IMR-90 (cell line): Measurements from ENCODE around the gene PFDN6. TPM values are rescaled to one million over a fixed set of nuclear protein-coding genes. Genes with fewer than 3 reads are reported as not detected.

Source experiments
- ATAC-seq: fragments of 200-7000 bp; cut with Tn5 transposase; 2 replicates; pipeline ENCODE4 v1.9.1; 2020; ENCODE audit warnings: low read depth, mild to moderate bottlenecking, moderate library complexity
- BruUV-seq: library from RNA; stranded (reverse); fragments of 400-500 nt; replicated peaks from 2 replicates; lab custom pipeline; 2021; lab: Mats Ljungman, UMichigan
- CTCF ChIA-PET: fragments of 300-600 bp; formaldehyde crosslinking; extraction: SDS; loops from one replicate; lab custom pipeline; 2021; ENCODE audit warnings: antibody characterized with exemption; lab: Yijun Ruan, JAX
- POLR2A ChIA-PET: fragments of 300-600 bp; sonication (Branson Sonifier 250); formaldehyde crosslinking; loops from one replicate; lab custom pipeline; 2022; ENCODE audit warnings: antibody characterized with exemption; ENCODE audit not compliant: unreplicated experiment; lab: Charles Lee
- DNase-seq: peaks from one replicate; pipeline ENCODE4 v3.0.0; 2013
- H2AFZ ChIP-seq: replicated peaks from 2 replicates; pipeline ENCODE3; 2013; ENCODE audit warnings: low read length, mild to moderate bottlenecking; ENCODE audit not compliant: poor library complexity
- H2AK5ac ChIP-seq: 2 replicates; pipeline ENCODE4 v1.6.1; 2013; ENCODE audit warnings: low read depth, low read length, inconsistent platforms
- H2AK9ac ChIP-seq: replicated peaks from 2 replicates; pipeline ENCODE3; 2013; ENCODE audit warnings: mild to moderate bottlenecking, low read depth, low read length, moderate library complexity; ENCODE audit not compliant: poor library complexity
- H2BK120ac ChIP-seq: 2 replicates; pipeline ENCODE4 v1.6.1; 2013; ENCODE audit warnings: low read depth, low read length, inconsistent platforms
- H2BK15ac ChIP-seq: 3 replicates; pipeline ENCODE4 v1.6.1; 2013; ENCODE audit warnings: low read depth, low read length, inconsistent platforms
- H2BK20ac ChIP-seq: 2 replicates; pipeline ENCODE4 v1.6.1; 2013; ENCODE audit warnings: low read depth, mild to moderate bottlenecking, inconsistent platforms, low read length, moderate library complexity
- H2BK5ac ChIP-seq: 2 replicates; pipeline ENCODE4 v1.6.1; 2013; ENCODE audit warnings: mild to moderate bottlenecking, low read depth, low read length, inconsistent platforms; ENCODE audit not compliant: poor library complexity, severe bottlenecking
- H3K14ac ChIP-seq: replicated peaks from 2 replicates; pipeline ENCODE4 v1.6.1; 2013; ENCODE audit warnings: low read depth, low read length, inconsistent platforms
- H3K18ac ChIP-seq: 2 replicates; pipeline ENCODE4 v1.6.1; 2013; ENCODE audit warnings: low read depth, low read length, control low read depth
- H3K23ac ChIP-seq: 2 replicates; pipeline ENCODE4 v1.6.1; 2013; ENCODE audit warnings: low read depth, low read length, inconsistent platforms
- H3K27ac ChIP-seq: 2 replicates; pipeline ENCODE4 v1.5.1; 2013; ENCODE audit warnings: mild to moderate bottlenecking, control low read depth, low read length; ENCODE audit not compliant: insufficient read depth
- H3K27me3 ChIP-seq: 2 replicates; pipeline ENCODE4 v1.6.1; 2013; ENCODE audit warnings: low read length; ENCODE audit not compliant: control insufficient read depth, insufficient read depth
- H3K36me3 ChIP-seq: 2 replicates; pipeline ENCODE4 v1.6.1; 2013; ENCODE audit warnings: low read length, mixed read lengths; ENCODE audit not compliant: control insufficient read depth, insufficient read depth
- H3K4ac ChIP-seq: 2 replicates; pipeline ENCODE4 v1.6.1; 2013; ENCODE audit warnings: low read depth, low read length, inconsistent platforms
- H3K4me1 ChIP-seq: 2 replicates; pipeline ENCODE4 v1.6.1; 2013; ENCODE audit warnings: low read length, mixed read lengths; ENCODE audit not compliant: control insufficient read depth, insufficient read depth
- H3K4me2 ChIP-seq: 2 replicates; pipeline ENCODE4 v1.6.1; 2013; ENCODE audit warnings: low read depth, mild to moderate bottlenecking, control low read depth, low read length, moderate library complexity
- H3K4me3 ChIP-seq: 2 replicates; pipeline ENCODE4 v1.5.1; 2013; ENCODE audit warnings: low read depth, mild to moderate bottlenecking, control low read depth, low read length, moderate library complexity; ENCODE audit not compliant: insufficient read depth
- H3K56ac ChIP-seq: 2 replicates; pipeline ENCODE4 v1.6.1; 2013; ENCODE audit warnings: low read length, inconsistent platforms; ENCODE audit not compliant: insufficient read depth; ENCODE audit errors: extremely low read depth
- H3K79me1 ChIP-seq, 2 experiments: 2 replicates each; pipeline ENCODE4 v1.6.1; 2013; ENCODE audit warnings: low read length in 2 of 2, inconsistent platforms in 1 of 2, low read depth in 1 of 2
- H3K9ac ChIP-seq: 2 replicates; pipeline ENCODE4 v1.6.1; 2013; ENCODE audit warnings: low read depth, low read length, control low read depth
- H3K9me1 ChIP-seq: 2 replicates; pipeline ENCODE4 v1.6.1; 2013; ENCODE audit warnings: low read length, inconsistent platforms; ENCODE audit not compliant: insufficient read depth
- H3K9me3 ChIP-seq: 2 replicates; pipeline ENCODE4 v1.6.1; 2013; ENCODE audit warnings: low read length; ENCODE audit not compliant: control insufficient read depth, insufficient read depth
- H4K20me1 ChIP-seq: 2 replicates; pipeline ENCODE4 v1.6.1; 2013; ENCODE audit warnings: low read length, inconsistent platforms; ENCODE audit not compliant: insufficient read depth
- H4K5ac ChIP-seq: 2 replicates; pipeline ENCODE4 v1.6.1; 2013; ENCODE audit warnings: mild to moderate bottlenecking, low read depth, low read length, control low read depth
- H4K8ac ChIP-seq, 2 experiments: 2 replicates each; pipeline ENCODE4 v1.6.1; 2013; ENCODE audit warnings: low read depth in 2 of 2, low read length in 2 of 2, control low read depth in 1 of 2, inconsistent platforms in 1 of 2
- H4K91ac ChIP-seq: 2 replicates; pipeline ENCODE4 v1.6.1; 2013; ENCODE audit warnings: low read depth, low read length, inconsistent platforms; ENCODE audit not compliant: insufficient read depth
- BHLHE40 ChIP-seq: fragments of 150-350 bp; IDR thresholded peaks from 2 replicates; pipeline ENCODE4 v1.6.1; 2016; ENCODE audit warnings: mild to moderate bottlenecking, low read depth, low read length
- CEBPB ChIP-seq: IDR thresholded peaks from 2 replicates; pipeline ENCODE4 v1.6.1; 2012; ENCODE audit warnings: low read depth, low read length, improper control_type of control experiment
- FOS ChIP-seq: fragments of 150-350 bp; IDR thresholded peaks from 2 replicates; pipeline ENCODE4 v1.6.1; 2016; ENCODE audit warnings: low read depth, low read length
- MAZ ChIP-seq: IDR thresholded peaks from 2 replicates; pipeline ENCODE4 v1.6.1; 2012; ENCODE audit warnings: low read depth, mild to moderate bottlenecking, low read length, improper control_type of control experiment, moderate library complexity, borderline replicate concordance
- NFE2L2 ChIP-seq: fragments of 150-350 bp; IDR thresholded peaks from 2 replicates; pipeline ENCODE4 v1.6.1; 2016; ENCODE audit warnings: low read depth, mild to moderate bottlenecking, low read length
- RAD21 ChIP-seq: IDR thresholded peaks from 2 replicates; pipeline ENCODE4 v1.6.1; 2012; ENCODE audit warnings: low read length, improper control_type of control experiment
- RCOR1 ChIP-seq: IDR thresholded peaks from 2 replicates; pipeline ENCODE4 v1.6.1; 2012; ENCODE audit warnings: mild to moderate bottlenecking, low read length, improper control_type of control experiment; ENCODE audit not compliant: insufficient replicate concordance
- RFX5 ChIP-seq: IDR thresholded peaks from 2 replicates; pipeline ENCODE4 v1.8.0; 2012; ENCODE audit warnings: low read depth, mild to moderate bottlenecking, low read length, moderate library complexity
- SMC3 ChIP-seq: fragments of 150-350 bp; IDR thresholded peaks from 2 replicates; pipeline ENCODE4 v1.6.1; 2016; ENCODE audit warnings: low read depth, mild to moderate bottlenecking, antibody characterized with exemption, low read length, moderate library complexity
- WGBS, 2 experiments: methylation state at CpG; one replicate each; pipeline versions ENCODE4 v1.1.5 to v1.1.7; 2013; ENCODE audit warnings: missing lambda C conversion rate in 2 of 2; ENCODE audit not compliant: insufficient read length in 1 of 2; ENCODE audit errors: extremely low coverage in 2 of 2; 5-methylcytosine and 5-hydroxymethylcytosine counted together
- dilution Hi-C: fragments of 300-500 bp; cut with HindIII; formaldehyde crosslinking; loops from one replicate; pipeline ENCODE4 v1.14.3; 2018; ENCODE audit warnings: low sequenced_read_pairs; ENCODE audit not compliant: unreplicated experiment
- in situ Hi-C: fragments of 300-500 bp; cut with MboI; formaldehyde crosslinking; loops from 3 replicates; pipeline ENCODE4 v1.14.3; 2019; ENCODE audit warnings: low sequenced_read_pairs, inconsistent platforms, mixed read lengths
- intact Hi-C: fragments of 100-400 bp; cut with micrococcal nuclease; formaldehyde crosslinking; loops from 2 replicates; pipeline ENCODE4 v1.10.0; 2022
- polyA plus RNA-seq, 3 experiments: library from polyadenylated mRNA; depleted of rRNA; stranded (reverse); fragments of >200 nt; gene quantifications; 2 replicates each; pipeline ENCODE4 v1.2.3, GENCODE V29; 2012; ENCODE audit warnings: low replicate concordance in 1 of 3
- total RNA-seq: library from RNA; depleted of rRNA; stranded (reverse); fragments of >200 nt; gene quantifications from 2 replicates; pipeline ENCODE4 v1.2.3, GENCODE V29; 2012
- TF ChIP-seq, protein P1 (sequence below): fragments of 150-350 bp; IDR thresholded peaks from 2 replicates; pipeline ENCODE4 v1.6.1; 2016; ENCODE audit warnings: low read depth, mild to moderate bottlenecking, low read length, moderate library complexity, borderline replicate concordance
- TF ChIP-seq, protein P2 (sequence below): conservative IDR thresholded peaks from 2 replicates; pipeline ENCODE4 v1.5.1; 2012; ENCODE audit warnings: mild to moderate bottlenecking, low read depth, low read length, improper control_type of control experiment
- TF ChIP-seq, protein P3 (sequence below): fragments of 150-350 bp; IDR thresholded peaks from 2 replicates; pipeline ENCODE4 v1.6.1; 2017; ENCODE audit warnings: mild to moderate bottlenecking, antibody characterized with exemption, low read length, low read depth

Gene PFDN6
- total and polyA plus RNA-seq, 2 of the 4 experiments (the other 2 are of a cell fraction) = 24.4 to 92.1 TPM

DNA sequence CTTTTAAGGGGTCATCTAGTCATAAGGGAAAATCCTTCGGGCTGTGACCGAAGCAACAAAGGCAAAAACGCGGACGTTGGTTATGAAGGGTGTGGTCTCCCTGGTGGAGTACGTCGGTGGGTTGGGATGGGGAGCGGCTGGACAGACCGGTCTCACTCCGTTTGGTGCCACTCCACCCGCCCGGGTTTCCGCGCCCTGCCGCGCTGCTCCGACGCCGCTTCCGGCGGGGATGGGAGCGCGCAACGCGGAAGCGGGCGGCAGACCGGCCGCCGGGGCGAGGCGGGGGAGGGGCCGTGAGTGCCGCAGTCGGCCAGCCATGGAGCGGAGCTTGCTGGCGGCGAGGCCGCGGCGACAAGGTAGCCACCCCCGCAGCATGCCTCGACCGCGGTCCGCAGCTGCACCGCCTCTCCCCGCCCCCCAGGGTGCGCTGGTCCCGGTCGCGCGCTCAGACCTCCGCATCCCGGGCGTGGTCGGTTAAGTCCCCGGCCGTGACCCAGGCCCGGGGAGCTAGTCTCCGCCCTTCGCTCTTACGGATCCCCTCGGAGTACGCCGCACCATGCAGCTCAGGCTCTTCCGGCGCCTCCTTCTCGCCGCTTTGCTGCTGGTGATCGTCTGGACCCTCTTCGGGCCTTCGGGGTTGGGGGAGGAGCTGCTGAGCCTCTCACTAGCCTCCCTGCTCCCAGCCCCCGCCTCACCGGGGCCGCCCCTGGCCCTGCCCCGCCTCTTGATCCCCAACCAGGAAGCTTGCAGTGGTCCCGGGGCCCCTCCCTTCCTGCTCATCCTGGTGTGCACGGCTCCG lies 12.3 kb upstream of the PFDN6 start, which contains the start of gene B3GALT4:
TSS of gene B3GALT4 (plus strand) at position 260 of the 799 bp plus-strand sequence. CDS start at position 557, 297 bp downstream.
- H3K9me3 ChIP-seq = no peaks in the 10 kb centered on the region
- 2% methylated on average over 64 of the region's 80 CpGs; no CpG with 5 or more reads in 1 of the 2 experiments for WGBS, 2 experiments
- H2AK5ac ChIP-seq = peak within 1 kb of the TSS; percentile 59; the same call in 1 of the 2 replicates
- H3K56ac ChIP-seq = peak within 1 kb of the TSS; percentile 16; the same call in 1 of the 2 replicates
- peak within 1 kb of the TSS; percentile 62 for H3K9ac ChIP-seq
- H3K27me3 ChIP-seq = no peaks in the 10 kb centered on the region
- peak within 1 kb of the TSS; percentile 83 for H3K14ac ChIP-seq
- H2BK15ac ChIP-seq = no peak within 1 kb of the TSS
- no peak within 1 kb of the TSS for H2BK120ac ChIP-seq
- peaks cover 79% of the 10 kb centered on the region for H4K20me1 ChIP-seq
- CTCF ChIA-PET = interaction anchor here (1.8 kb wide), 1 partner anchor 20 kb away, joined by 5 read pairs; no protein-coding TSS in a partner anchor
- in situ Hi-C loops (no loop called here), intact Hi-C loops (no loop called here), dilution Hi-C loops (no loop called here)
- H2BK5ac ChIP-seq = peak within 1 kb of the TSS; percentile 62
- H3K36me3 ChIP-seq = peaks cover 63% of the 10 kb centered on the region
- H4K91ac ChIP-seq = peak within 1 kb of the TSS; percentile 49
- peak within 1 kb of the TSS; percentile 6; the same call in 1 of the 2 replicates for H3K18ac ChIP-seq
- peak within 1 kb of the TSS; percentile 57 for H3K4ac ChIP-seq
- H2BK20ac ChIP-seq = no peak within 1 kb of the TSS
- H3K79me1 ChIP-seq = peaks cover 16 to 53% of the 10 kb centered on the region in 2 experiments
- H3K4me3 ChIP-seq = peak within 1 kb of the TSS; percentile 46
- peak; percentile 65 for ATAC-seq
- H3K4me1 ChIP-seq = peaks cover 14% of the 10 kb centered on the region
- DNase-seq = peak; percentile 68
- peak within 1 kb of the TSS; percentile 72 for H4K5ac ChIP-seq
- peak within 1 kb of the TSS; percentile 71 for H3K4me2 ChIP-seq
- H4K8ac ChIP-seq = peak within 1 kb of the TSS; percentile 27 to 84; a peak in 3 of 4 replicates
- H3K9me1 ChIP-seq = peaks cover 9% of the 10 kb centered on the region
- peak within 1 kb of the TSS; percentile 48 for H3K27ac ChIP-seq
- H2AK9ac ChIP-seq = peak within 1 kb of the TSS; percentile 94
- H3K23ac ChIP-seq = peak within 1 kb of the TSS; percentile 36; the same call in 1 of the 2 replicates
- no TSS peak for BruUV-seq
- POLR2A ChIA-PET = interaction anchor here (1.8 kb wide), 1 partner anchor 12 kb away, joined by 10 read pairs; the partner anchor contains the start of genes PFDN6 and WDR46
- H2AFZ ChIP-seq = peak within 1 kb of the TSS; percentile 80
- TF ChIP-seq CEBPB = no peak
- no peak for TF ChIP-seq FOS
- TF ChIP-seq RAD21 = peak; percentile 24; the same call in 1 of the 2 replicates
- TF ChIP-seq RCOR1 = peak; percentile 9
- no peak for TF ChIP-seq NFE2L2
- TF ChIP-seq, protein P1, sequence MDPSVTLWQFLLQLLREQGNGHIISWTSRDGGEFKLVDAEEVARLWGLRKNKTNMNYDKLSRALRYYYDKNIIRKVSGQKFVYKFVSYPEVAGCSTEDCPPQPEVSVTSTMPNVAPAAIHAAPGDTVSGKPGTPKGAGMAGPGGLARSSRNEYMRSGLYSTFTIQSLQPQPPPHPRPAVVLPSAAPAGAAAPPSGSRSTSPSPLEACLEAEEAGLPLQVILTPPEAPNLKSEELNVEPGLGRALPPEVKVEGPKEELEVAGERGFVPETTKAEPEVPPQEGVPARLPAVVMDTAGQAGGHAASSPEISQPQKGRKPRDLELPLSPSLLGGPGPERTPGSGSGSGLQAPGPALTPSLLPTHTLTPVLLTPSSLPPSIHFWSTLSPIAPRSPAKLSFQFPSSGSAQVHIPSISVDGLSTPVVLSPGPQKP = no peak
- no peak for TF ChIP-seq MAZ
- TF ChIP-seq, protein P2, sequence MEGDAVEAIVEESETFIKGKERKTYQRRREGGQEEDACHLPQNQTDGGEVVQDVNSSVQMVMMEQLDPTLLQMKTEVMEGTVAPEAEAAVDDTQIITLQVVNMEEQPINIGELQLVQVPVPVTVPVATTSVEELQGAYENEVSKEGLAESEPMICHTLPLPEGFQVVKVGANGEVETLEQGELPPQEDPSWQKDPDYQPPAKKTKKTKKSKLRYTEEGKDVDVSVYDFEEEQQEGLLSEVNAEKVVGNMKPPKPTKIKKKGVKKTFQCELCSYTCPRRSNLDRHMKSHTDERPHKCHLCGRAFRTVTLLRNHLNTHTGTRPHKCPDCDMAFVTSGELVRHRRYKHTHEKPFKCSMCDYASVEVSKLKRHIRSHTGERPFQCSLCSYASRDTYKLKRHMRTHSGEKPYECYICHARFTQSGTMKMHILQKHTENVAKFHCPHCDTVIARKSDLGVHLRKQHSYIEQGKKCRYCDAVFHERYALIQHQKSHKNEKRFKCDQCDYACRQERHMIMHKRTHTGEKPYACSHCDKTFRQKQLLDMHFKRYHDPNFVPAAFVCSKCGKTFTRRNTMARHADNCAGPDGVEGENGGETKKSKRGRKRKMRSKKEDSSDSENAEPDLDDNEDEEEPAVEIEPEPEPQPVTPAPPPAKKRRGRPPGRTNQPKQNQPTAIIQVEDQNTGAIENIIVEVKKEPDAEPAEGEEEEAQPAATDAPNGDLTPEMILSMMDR = peak; percentile 44
- TF ChIP-seq, protein P3, sequence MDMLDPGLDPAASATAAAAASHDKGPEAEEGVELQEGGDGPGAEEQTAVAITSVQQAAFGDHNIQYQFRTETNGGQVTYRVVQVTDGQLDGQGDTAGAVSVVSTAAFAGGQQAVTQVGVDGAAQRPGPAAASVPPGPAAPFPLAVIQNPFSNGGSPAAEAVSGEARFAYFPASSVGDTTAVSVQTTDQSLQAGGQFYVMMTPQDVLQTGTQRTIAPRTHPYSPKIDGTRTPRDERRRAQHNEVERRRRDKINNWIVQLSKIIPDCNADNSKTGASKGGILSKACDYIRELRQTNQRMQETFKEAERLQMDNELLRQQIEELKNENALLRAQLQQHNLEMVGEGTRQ = no peak
- no peak for TF ChIP-seq BHLHE40
- no peak for TF ChIP-seq RFX5
- 0 out of 2 replicates have a peak, but pooled peaks have one; percentile 18 for TF ChIP-seq SMC3
